ENCODE data around the gene P2RX4.

DNA sequence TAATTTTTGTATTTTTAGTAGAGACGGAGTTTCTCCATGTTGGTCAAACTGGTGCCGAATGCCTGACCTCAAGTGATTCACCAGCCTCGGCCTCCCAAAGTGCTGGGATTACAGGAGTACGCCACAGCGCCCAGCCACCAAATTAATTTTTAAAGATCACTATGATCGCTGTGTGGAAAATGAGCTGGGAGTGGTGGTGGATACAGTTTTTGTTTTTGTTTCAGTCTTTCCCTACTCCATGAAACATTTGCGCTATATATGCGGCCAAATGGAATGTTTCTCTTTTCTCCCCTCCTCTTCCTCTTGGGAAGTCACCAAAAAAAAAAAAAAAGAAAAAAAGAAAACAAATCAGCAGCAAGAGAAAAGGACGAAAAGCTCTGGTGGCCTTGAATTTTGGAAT, 20.8 kb upstream of the P2RX4 start:
- TF ChIP-seq POLR2A (IDR thresholded peaks at IDR 0.05), result no peak
- TF ChIP-seq, protein P1, sequence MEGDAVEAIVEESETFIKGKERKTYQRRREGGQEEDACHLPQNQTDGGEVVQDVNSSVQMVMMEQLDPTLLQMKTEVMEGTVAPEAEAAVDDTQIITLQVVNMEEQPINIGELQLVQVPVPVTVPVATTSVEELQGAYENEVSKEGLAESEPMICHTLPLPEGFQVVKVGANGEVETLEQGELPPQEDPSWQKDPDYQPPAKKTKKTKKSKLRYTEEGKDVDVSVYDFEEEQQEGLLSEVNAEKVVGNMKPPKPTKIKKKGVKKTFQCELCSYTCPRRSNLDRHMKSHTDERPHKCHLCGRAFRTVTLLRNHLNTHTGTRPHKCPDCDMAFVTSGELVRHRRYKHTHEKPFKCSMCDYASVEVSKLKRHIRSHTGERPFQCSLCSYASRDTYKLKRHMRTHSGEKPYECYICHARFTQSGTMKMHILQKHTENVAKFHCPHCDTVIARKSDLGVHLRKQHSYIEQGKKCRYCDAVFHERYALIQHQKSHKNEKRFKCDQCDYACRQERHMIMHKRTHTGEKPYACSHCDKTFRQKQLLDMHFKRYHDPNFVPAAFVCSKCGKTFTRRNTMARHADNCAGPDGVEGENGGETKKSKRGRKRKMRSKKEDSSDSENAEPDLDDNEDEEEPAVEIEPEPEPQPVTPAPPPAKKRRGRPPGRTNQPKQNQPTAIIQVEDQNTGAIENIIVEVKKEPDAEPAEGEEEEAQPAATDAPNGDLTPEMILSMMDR (IDR thresholded peaks at IDR 0.05), result no peak
